Right lobe of liver (tissue), 4 donors: Measurements from ENCODE around the gene APOBEC3G.

ENCODE experiments used
- POLR2A ChIP-seq: fragments of 450-650 bp; IDR thresholded peaks from one replicate; pipeline ENCODE4 v1.6.1; 2017; ENCODE audit warnings: antibody characterized with exemption, mild to moderate bottlenecking
- TF ChIP-seq, protein P1 (sequence below), 4 donors: fragments of 200-600 bp in 3 of 4; fragments of 450-650 bp in 1 of 4; IDR thresholded peaks; one replicate each; pipeline versions ENCODE4 v1.5.1 to v1.8.0; 2016 to 2022; ENCODE audit warnings: antibody characterized with exemption in 4 of 4, mild to moderate bottlenecking in 2 of 4
- donor health status: DM: no; HTN: no; CAD: no.
- donor health status: DM: no; HTN: no; CAD: no.
- donor health status: DM: no; HTN: yes; CAD: no.

DNA sequence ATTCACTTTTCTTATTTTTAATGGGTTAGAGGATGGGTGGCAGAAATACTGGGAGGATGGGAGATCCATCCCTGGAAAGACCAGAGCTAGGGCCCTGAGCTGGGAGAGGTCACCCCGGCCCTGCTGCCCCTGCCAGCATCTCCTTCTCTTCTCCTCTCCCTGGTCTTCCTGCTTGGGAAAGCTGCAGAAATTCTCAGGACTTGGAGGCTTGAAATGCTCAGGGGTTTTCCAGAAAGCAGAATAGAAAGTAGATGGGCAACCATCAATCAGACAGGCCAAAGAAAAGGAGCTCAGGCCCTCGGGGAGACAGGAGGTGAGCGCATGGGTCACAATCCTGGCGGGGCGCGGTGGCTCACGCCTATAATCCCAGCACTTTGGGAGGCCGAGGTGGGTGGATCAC is 21.5 kb downstream of the APOBEC3G start:
- TF ChIP-seq POLR2A = no peak
- TF ChIP-seq, protein P1, sequence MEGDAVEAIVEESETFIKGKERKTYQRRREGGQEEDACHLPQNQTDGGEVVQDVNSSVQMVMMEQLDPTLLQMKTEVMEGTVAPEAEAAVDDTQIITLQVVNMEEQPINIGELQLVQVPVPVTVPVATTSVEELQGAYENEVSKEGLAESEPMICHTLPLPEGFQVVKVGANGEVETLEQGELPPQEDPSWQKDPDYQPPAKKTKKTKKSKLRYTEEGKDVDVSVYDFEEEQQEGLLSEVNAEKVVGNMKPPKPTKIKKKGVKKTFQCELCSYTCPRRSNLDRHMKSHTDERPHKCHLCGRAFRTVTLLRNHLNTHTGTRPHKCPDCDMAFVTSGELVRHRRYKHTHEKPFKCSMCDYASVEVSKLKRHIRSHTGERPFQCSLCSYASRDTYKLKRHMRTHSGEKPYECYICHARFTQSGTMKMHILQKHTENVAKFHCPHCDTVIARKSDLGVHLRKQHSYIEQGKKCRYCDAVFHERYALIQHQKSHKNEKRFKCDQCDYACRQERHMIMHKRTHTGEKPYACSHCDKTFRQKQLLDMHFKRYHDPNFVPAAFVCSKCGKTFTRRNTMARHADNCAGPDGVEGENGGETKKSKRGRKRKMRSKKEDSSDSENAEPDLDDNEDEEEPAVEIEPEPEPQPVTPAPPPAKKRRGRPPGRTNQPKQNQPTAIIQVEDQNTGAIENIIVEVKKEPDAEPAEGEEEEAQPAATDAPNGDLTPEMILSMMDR (IDR thresholded peaks at IDR 0.05) = no peak
